ENCODE data around the gene STRAP. TPM values are rescaled to one million over a fixed set of nuclear protein-coding genes. Genes with fewer than 3 reads are reported as not detected.

The STRAP gene
- total RNA-seq, 1 donor from 2014 or later = 159 TPM

- Mint-ChIP-seq H3K4me3 (ENCODE audit: unreplicated experiment) (no peak overlapping the region), H3K27ac (ENCODE audit: unreplicated experiment) (no peak overlapping the region), H3K27me3 (ENCODE audit: unreplicated experiment) (peaks cover 2% of the 10 kb centered on the region), H3K9me3 (ENCODE audit: unreplicated experiment) (peaks cover 3% of the 10 kb centered on the region), H3K4me1 (ENCODE audit: low read depth, unreplicated experiment) (no peaks in the 10 kb centered on the region), H3K36me3 (ENCODE audit: unreplicated experiment) (no peaks in the 10 kb centered on the region)
- DNase-seq = no peak
- TF ChIP-seq CTCF (IDR thresholded peaks at IDR 0.05; ENCODE audit: partially characterized antibody, unreplicated experiment) = no peak
These were observed 6.3 kb upstream of the STRAP start for GRCh38 chr12:15875863-15876262.

GRCh38 chr12:15879413-15879812, 2.8 kb upstream of the STRAP start:
- no peak for TF ChIP-seq CTCF (IDR thresholded peaks at IDR 0.05; ENCODE audit: partially characterized antibody, unreplicated experiment)
- Mint-ChIP-seq H3K27me3 (ENCODE audit: unreplicated experiment) (peaks cover 4% of the 10 kb centered on the region), H3K4me1 (ENCODE audit: low read depth, unreplicated experiment) (peaks cover 7% of the 10 kb centered on the region), H3K9me3 (ENCODE audit: unreplicated experiment) (peaks cover 16% of the 10 kb centered on the region), H3K36me3 (ENCODE audit: unreplicated experiment) (no peaks in the 10 kb centered on the region), H3K27ac (ENCODE audit: unreplicated experiment) (no peak overlapping the region), H3K4me3 (ENCODE audit: unreplicated experiment) (no peak overlapping the region)
- no peak for DNase-seq

DNA sequence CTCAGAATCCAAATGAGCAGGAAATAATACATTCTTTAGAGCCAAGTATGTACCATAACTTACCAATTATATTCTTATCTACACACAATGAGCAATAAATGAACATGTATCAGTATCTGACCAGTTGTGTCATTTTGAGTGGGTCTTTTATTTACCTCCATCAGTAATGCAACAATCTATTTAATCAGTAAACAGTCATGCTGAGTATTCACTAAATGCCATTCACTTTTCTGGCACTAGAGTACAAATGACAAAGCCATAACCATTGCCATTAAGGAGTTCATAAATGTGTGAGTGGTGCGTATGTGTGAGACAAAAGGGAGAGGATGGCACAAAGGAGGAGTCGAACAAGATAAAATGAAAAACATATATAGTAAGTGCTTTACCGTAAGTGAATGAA, 1.5 kb upstream of the STRAP start:
- Mint-ChIP-seq H3K27me3 (ENCODE audit: unreplicated experiment) (peaks cover 4% of the 10 kb centered on the region), H3K9me3 (ENCODE audit: unreplicated experiment) (peaks cover 13% of the 10 kb centered on the region), H3K4me1 (ENCODE audit: low read depth, unreplicated experiment) (peaks cover 11% of the 10 kb centered on the region), H3K27ac (ENCODE audit: unreplicated experiment) (peak overlapping the region; percentile 1), H3K36me3 (ENCODE audit: unreplicated experiment) (no peaks in the 10 kb centered on the region), H3K4me3 (ENCODE audit: unreplicated experiment) (peak overlapping the region; percentile 39)
- DNase-seq = no peak
- no peak for TF ChIP-seq CTCF (IDR thresholded peaks at IDR 0.05; ENCODE audit: partially characterized antibody, unreplicated experiment)

DNA sequence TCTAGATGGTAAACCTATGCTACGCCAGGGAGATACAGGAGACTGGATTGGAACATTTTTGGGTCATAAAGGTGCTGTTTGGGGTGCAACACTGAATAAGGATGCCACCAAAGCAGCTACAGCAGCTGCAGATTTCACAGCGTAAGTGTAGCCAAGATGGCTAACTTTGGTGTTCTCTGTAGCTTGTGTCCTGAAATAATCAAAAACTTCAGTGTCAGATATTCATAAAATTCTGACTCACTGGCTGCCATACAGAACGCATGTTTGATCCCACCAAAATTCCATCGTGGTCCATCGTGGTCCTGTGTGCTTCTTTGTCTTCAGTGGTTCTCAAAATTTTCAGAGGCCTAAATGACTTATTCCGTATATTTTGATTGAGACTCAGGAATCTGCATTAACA, 1.3 kb downstream of the STRAP start:
- H3K36me3 Mint-ChIP-seq (ENCODE audit: unreplicated experiment) = peaks cover 4% of the 10 kb centered on the region
- H3K4me3 Mint-ChIP-seq (ENCODE audit: unreplicated experiment) = peak overlapping the region; percentile 93
- H3K27ac Mint-ChIP-seq (ENCODE audit: unreplicated experiment) = peak overlapping the region; percentile 95
- DNase-seq = no peak
- H3K4me1 Mint-ChIP-seq (ENCODE audit: low read depth, unreplicated experiment) = peaks cover 11% of the 10 kb centered on the region
- peaks cover 13% of the 10 kb centered on the region for H3K9me3 Mint-ChIP-seq (ENCODE audit: unreplicated experiment)
- TF ChIP-seq CTCF (IDR thresholded peaks at IDR 0.05; ENCODE audit: partially characterized antibody, unreplicated experiment) = no peak
- peaks cover 4% of the 10 kb centered on the region for H3K27me3 Mint-ChIP-seq (ENCODE audit: unreplicated experiment)

DNA sequence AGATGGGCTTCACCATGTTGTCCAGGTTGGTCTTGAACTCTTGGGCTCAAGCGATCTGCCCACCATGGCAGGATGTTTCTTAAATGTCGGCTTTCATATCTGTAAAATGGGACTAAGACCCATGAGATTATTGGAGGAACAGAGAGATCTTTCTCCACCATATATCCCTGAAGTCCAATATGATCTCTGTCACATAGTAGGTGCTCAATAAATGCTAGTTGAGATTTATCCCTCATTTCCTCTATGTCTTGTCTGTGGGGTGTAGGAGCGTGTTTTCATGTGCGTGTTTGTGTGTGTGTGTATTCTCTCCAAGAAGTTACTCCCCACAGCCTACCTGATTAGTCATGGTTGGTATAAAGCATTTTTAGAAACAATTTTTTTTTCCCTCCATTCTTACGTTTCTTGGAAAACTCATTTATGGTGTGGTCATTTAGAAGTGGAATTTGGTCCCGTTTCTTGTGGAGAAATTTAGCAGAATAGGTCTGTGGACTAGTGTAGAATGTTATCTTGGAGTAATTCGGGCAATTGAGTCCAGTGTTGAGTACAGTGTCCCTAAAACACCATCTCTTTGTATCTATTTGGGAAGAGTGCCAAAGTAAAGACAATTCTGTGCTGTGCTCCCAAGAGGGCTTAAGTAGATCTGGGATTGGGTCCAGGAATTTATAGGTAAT, 4.3 kb downstream of the STRAP start:
- no peak for DNase-seq
- H3K27me3 Mint-ChIP-seq (ENCODE audit: unreplicated experiment) = peaks cover 2% of the 10 kb centered on the region
- no peak overlapping the region for H3K4me3 Mint-ChIP-seq (ENCODE audit: unreplicated experiment)
- no peak for TF ChIP-seq CTCF (IDR thresholded peaks at IDR 0.05; ENCODE audit: partially characterized antibody, unreplicated experiment)
- H3K36me3 Mint-ChIP-seq (ENCODE audit: unreplicated experiment) = peaks cover 4% of the 10 kb centered on the region
- H3K4me1 Mint-ChIP-seq (ENCODE audit: low read depth, unreplicated experiment) = peaks cover 11% of the 10 kb centered on the region
- no peak overlapping the region for H3K27ac Mint-ChIP-seq (ENCODE audit: unreplicated experiment)
- peaks cover 11% of the 10 kb centered on the region for H3K9me3 Mint-ChIP-seq (ENCODE audit: unreplicated experiment)
